K562 (cell line): ENCODE measurements around the gene POLA1. TPM values are rescaled to one million over a fixed set of nuclear protein-coding genes. Genes with fewer than 3 reads are reported as not detected.

Source experiments
- ATAC-seq: fragments of 200-7000 bp; cut with Tn5 transposase; 3 replicates; pipeline ENCODE4 v1.9.1; 2020; ENCODE audit warnings: moderate library complexity
- BruUV-seq: library from RNA; stranded (reverse); fragments of 400-500 nt; replicated peaks from 2 replicates; lab custom pipeline; 2021; lab: Mats Ljungman, UMichigan
- CTCF ChIA-PET: fragments of 300-600 bp; formaldehyde crosslinking; extraction: SDS; loops from one replicate; lab custom pipeline; 2021; ENCODE audit warnings: low intra/inter-chr PET ratio; lab: Yijun Ruan, JAX
- POLR2A ChIA-PET: fragments of 300-600, 350-650 bp; sonication (Branson Sonifier 250); formaldehyde crosslinking; extraction: SDS; loops from one replicate; lab custom pipeline; 2021; ENCODE audit warnings: antibody characterized with exemption, inconsistent platforms; lab: Yijun Ruan, JAX
- DNase-seq, 4 experiments: peaks; one replicate each; pipeline versions ENCODE4 v3.0.0 to v3.0.0-alpha.2; 2011 to 2018; ENCODE audit warnings: low spot score in 3 of 4, mixed read lengths in 3 of 4; ENCODE audit errors: extremely low read depth in 1 of 4
- FAIRE-seq: peaks from 2 replicates; lab custom pipeline; 2011; peaks lifted over from hg19 to GRCh38; lab: Jason Lieb, UNC
- H2AFZ ChIP-seq: 2 replicates; pipeline ENCODE4 v1.6.0; 2011; ENCODE audit warnings: low read depth, low read length, control low read depth, inconsistent platforms
- H3K27ac ChIP-seq: fragments of 200-600 bp; 3 replicates; pipeline ENCODE4 v1.8.0; 2011; ENCODE audit warnings: low read depth, mild to moderate bottlenecking, control low read depth, inconsistent platforms, low read length, moderate library complexity, mixed read lengths; ENCODE audit errors: extremely low read depth
- H3K27me3 ChIP-seq, 2 experiments: fragments of 300-600 bp in 1 of 2; 2 replicates in 1 of 2; 3 replicates in 1 of 2; pipeline versions ENCODE4 v1.6.0 to v1.8.0; 2011; ENCODE audit warnings: inconsistent platforms in 2 of 2, low read length in 2 of 2, mild to moderate bottlenecking in 1 of 2, mixed read lengths in 1 of 2, moderate library complexity in 1 of 2; ENCODE audit not compliant: control insufficient read depth in 2 of 2, insufficient read depth in 2 of 2
- H3K36me3 ChIP-seq: fragments of 300-600 bp; 3 replicates; pipeline ENCODE4 v1.8.0; 2011; ENCODE audit warnings: mild to moderate bottlenecking, low read length, inconsistent platforms; ENCODE audit not compliant: control insufficient read depth, insufficient read depth
- H3K4me1 ChIP-seq, 2 experiments: fragments of 200-600 bp in 1 of 2; replicated peaks in 1 of 2; 2 replicates in 1 of 2; 3 replicates in 1 of 2; pipeline versions ENCODE4 v1.5.1 to v1.8.0; 2011; ENCODE audit warnings: inconsistent platforms in 2 of 2, low read length in 2 of 2, mild to moderate bottlenecking in 1 of 2, mixed read lengths in 1 of 2, moderate library complexity in 1 of 2; ENCODE audit not compliant: control insufficient read depth in 2 of 2, insufficient read depth in 2 of 2
- H3K4me2 ChIP-seq: 2 replicates; pipeline ENCODE4 v1.6.1; 2011; ENCODE audit warnings: low read length, control low read depth, inconsistent platforms, mixed read lengths; ENCODE audit not compliant: insufficient read depth
- H3K4me3 ChIP-seq: fragments of 200-600 bp; sonication (generic), shearing (Covaris generic); 2 replicates; pipeline ENCODE4 v1.5.1; 2016; ENCODE audit warnings: control low read depth, inconsistent platforms
- H3K79me2 ChIP-seq: fragments of 200-600 bp; 3 replicates; pipeline ENCODE4 v1.8.0; 2011; ENCODE audit warnings: low read length, inconsistent platforms; ENCODE audit not compliant: control insufficient read depth, insufficient read depth
- H3K9ac ChIP-seq, 2 experiments: 2 replicates each; pipeline versions ENCODE4 v1.6.0 to v1.6.1; 2011; ENCODE audit warnings: low read depth in 2 of 2, low read length in 2 of 2, control low read depth in 1 of 2, inconsistent platforms in 1 of 2, mild to moderate bottlenecking in 1 of 2, mixed read lengths in 1 of 2; ENCODE audit not compliant: insufficient read depth in 1 of 2
- H3K9me1 ChIP-seq: one replicate; pipeline ENCODE4 v1.6.0; 2011; ENCODE audit warnings: inconsistent platforms, mild to moderate bottlenecking, low read length, moderate library complexity; ENCODE audit not compliant: control insufficient read depth, insufficient read depth
- H3K9me3 ChIP-seq: replicated peaks from 2 replicates; pipeline ENCODE4 v1.5.1; 2011; ENCODE audit warnings: low read depth, low read length, inconsistent platforms; ENCODE audit not compliant: control insufficient read depth, insufficient read depth
- H4K20me1 ChIP-seq: replicated peaks from 2 replicates; pipeline ENCODE4 v1.6.1; 2011; ENCODE audit warnings: low read length, inconsistent platforms, mixed read lengths; ENCODE audit not compliant: control insufficient read depth, insufficient read depth
- ARID4B ChIP-seq: sonication (generic); formaldehyde crosslinking; IDR thresholded peaks from 2 replicates; pipeline ENCODE4 v1.8.0; 2022; ENCODE audit warnings: mild to moderate bottlenecking, missing genetic modification reagents
- CREB3 ChIP-seq: fragments of 450-650 bp; conservative IDR thresholded peaks from 2 replicates; pipeline ENCODE4 v1.6.1; 2016; ENCODE audit warnings: missing genetic modification characterization, low read depth, mild to moderate bottlenecking, missing compliant biosample characterization, moderate library complexity
- HMG20A ChIP-seq: fragments of 450-650 bp; formaldehyde crosslinking; conservative IDR thresholded peaks from 2 replicates; pipeline ENCODE4 v1.4.0; 2020; ENCODE audit warnings: mild to moderate bottlenecking, mixed read lengths
- MTA2 ChIP-seq: fragments of 450-650 bp; IDR thresholded peaks from 2 replicates; pipeline ENCODE4 v1.6.1; 2016; ENCODE audit warnings: low read depth
- NR2C1 ChIP-seq, 2 experiments: fragments of 450-650 bp; IDR thresholded peaks; 2 replicates each; pipeline ENCODE4 v1.6.1; 2017; ENCODE audit warnings: mild to moderate bottlenecking in 2 of 2, antibody characterized with exemption in 1 of 2, inconsistent platforms in 1 of 2, missing compliant biosample characterization in 1 of 2, missing genetic modification characterization in 1 of 2
- PHF8 ChIP-seq: fragments of 200-600 bp; sonication (generic); IDR thresholded peaks from 2 replicates; pipeline ENCODE4 v1.6.1; 2012; ENCODE audit warnings: mixed run types, mild to moderate bottlenecking, inconsistent platforms, low read length, moderate library complexity, borderline replicate concordance
- PHTF2 ChIP-seq: fragments of 250-450 bp; sonication (Bioruptor Pico); IDR thresholded peaks from 2 replicates; pipeline ENCODE4 v1.5.0; 2021; ENCODE audit warnings: mild to moderate bottlenecking
- SRF ChIP-seq, 2 experiments: fragments of 250-450, 450-650 bp in 1 of 2; sonication (Bioruptor Pico) in 1 of 2; sonication (generic) in 1 of 2; formaldehyde crosslinking; IDR thresholded peaks; 2 replicates each; pipeline versions ENCODE4 v1.5.0 to v1.5.1; 2020 to 2022; ENCODE audit warnings: mild to moderate bottlenecking in 1 of 2, missing genetic modification reagents in 1 of 2
- TCF3 ChIP-seq: sonication (generic); formaldehyde crosslinking; IDR thresholded peaks from 2 replicates; pipeline ENCODE4 v1.4.0; 2020; ENCODE audit warnings: mild to moderate bottlenecking, missing genetic modification reagents
- ZEB2 ChIP-seq: fragments of 450-650 bp; IDR thresholded peaks from 2 replicates; pipeline ENCODE4 v1.6.1; 2016
- WGBS: fragments of 100-300 bp; shearing (Covaris generic); methylation state at CpG from one replicate; pipeline ENCODE4 v1.1.6; 2016; ENCODE audit warnings: low coverage, mixed read lengths; ENCODE audit not compliant: insufficient coverage; ENCODE audit errors: missing lambda C conversion rate; 5-methylcytosine and 5-hydroxymethylcytosine counted together
- in situ Hi-C: fragments of 300-500 bp; cut with MboI; formaldehyde crosslinking; loops from 4 replicates; pipeline ENCODE4 v1.15.0; 2018; ENCODE audit warnings: inconsistent platforms, mixed read lengths
- intact Hi-C: fragments of 100-400 bp; cut with micrococcal nuclease; formaldehyde crosslinking; loops from 2 replicates; pipeline ENCODE4 v1.14.2; 2022
- polyA plus RNA-seq, 8 experiments: library from polyadenylated mRNA; depleted of rRNA in 4 of 8; stranded (reverse) in 5 of 8; unstranded in 3 of 8; fragments of >200 nt; fragmentation: Nextera tagmentation in 2 of 8; fragmentation: Illumina TruSeq in 1 of 8; extraction: Ambion mirVana in 2 of 8; extraction: Trizol in 1 of 8; gene quantifications; 2 replicates each; pipeline versions ENCODE4 v1.2.1 to v1.2.3, GENCODE V29; 2011 to 2014; ENCODE audit warnings: inconsistent platforms in 1 of 8, missing spikeins in 1 of 8
- total RNA-seq, 7 experiments: library from RNA; depleted of rRNA in 6 of 7; stranded (reverse); fragments of >200 nt in 6 of 7; fragmentation: Illumina TruSeq in 2 of 7; extraction: Trizol in 2 of 7; gene quantifications; 2 replicates each; pipeline versions ENCODE4 v1.2.1 to v1.2.3, GENCODE V29; 2011 to 2021; ENCODE audit warnings: low replicate concordance in 1 of 7
- TF ChIP-seq, protein P1 (sequence below): sonication (generic); formaldehyde crosslinking; IDR thresholded peaks from 2 replicates; pipeline ENCODE4 v1.8.1; 2023; ENCODE audit warnings: missing genetic modification reagents, mild to moderate bottlenecking, borderline replicate concordance

Gene POLA1
- total and polyA plus RNA-seq, 9 of the 15 experiments (the other 6 are each of a cell fraction or from before 2014, with no cell fraction given) = 8.6 to 48.4 (median 27.4) TPM

GRCh38 chrX:24767557-24767956, 73.8 kb downstream of the POLA1 start:
- no TSS peak for BruUV-seq
- intact Hi-C loops = no loop called here

More at GRCh38 chrX:24767557-24767956, 73.8 kb downstream of the POLA1 start:
- DNase-seq (no peak), FAIRE-seq (no peak), ATAC-seq (no peak)
- in situ Hi-C loops = no loop called here
- no peaks in the 10 kb centered on the region for H4K20me1 ChIP-seq
- no peak overlapping the region for H2AFZ ChIP-seq
- H3K36me3 ChIP-seq = peaks cover 76% of the 10 kb centered on the region; the same call in 2 of the 3 replicates
- no peak overlapping the region for H3K9ac ChIP-seq
- H3K9me1 ChIP-seq = no peaks in the 10 kb centered on the region
- ChIA-PET CTCF (no interaction called here), POLR2A (no interaction called here)
- H3K9me3 ChIP-seq = no peaks in the 10 kb centered on the region
- H3K4me3 ChIP-seq = no peak overlapping the region
- H3K79me2 ChIP-seq = no peaks in the 10 kb centered on the region
- 83% methylated on average over 1 of the region's 1 CpG for WGBS
- H3K4me1 ChIP-seq = no peaks in the 10 kb centered on the region
- no peak overlapping the region for H3K27ac ChIP-seq
- no peaks in the 10 kb centered on the region for H3K27me3 ChIP-seq
- TF ChIP-seq ZEB2 = no peak
- TF ChIP-seq TCF3 = no peak
- no peak for TF ChIP-seq PHTF2 (CRISPR knock-in tag)
- no peak for TF ChIP-seq NR2C1 (IDR thresholded peaks at IDR 0.05)
- TF ChIP-seq NR2C1 (tag; IDR thresholded peaks at IDR 0.05) = no peak
- no peak for TF ChIP-seq ARID4B (CRISPR knock-in tag)
- no peak for TF ChIP-seq CREB3 (tag)
- TF ChIP-seq HMG20A (CRISPR knock-in tag) = no peak
- TF ChIP-seq MTA2 = no peak
- TF ChIP-seq PHF8 = no peak
- TF ChIP-seq, protein P1, sequence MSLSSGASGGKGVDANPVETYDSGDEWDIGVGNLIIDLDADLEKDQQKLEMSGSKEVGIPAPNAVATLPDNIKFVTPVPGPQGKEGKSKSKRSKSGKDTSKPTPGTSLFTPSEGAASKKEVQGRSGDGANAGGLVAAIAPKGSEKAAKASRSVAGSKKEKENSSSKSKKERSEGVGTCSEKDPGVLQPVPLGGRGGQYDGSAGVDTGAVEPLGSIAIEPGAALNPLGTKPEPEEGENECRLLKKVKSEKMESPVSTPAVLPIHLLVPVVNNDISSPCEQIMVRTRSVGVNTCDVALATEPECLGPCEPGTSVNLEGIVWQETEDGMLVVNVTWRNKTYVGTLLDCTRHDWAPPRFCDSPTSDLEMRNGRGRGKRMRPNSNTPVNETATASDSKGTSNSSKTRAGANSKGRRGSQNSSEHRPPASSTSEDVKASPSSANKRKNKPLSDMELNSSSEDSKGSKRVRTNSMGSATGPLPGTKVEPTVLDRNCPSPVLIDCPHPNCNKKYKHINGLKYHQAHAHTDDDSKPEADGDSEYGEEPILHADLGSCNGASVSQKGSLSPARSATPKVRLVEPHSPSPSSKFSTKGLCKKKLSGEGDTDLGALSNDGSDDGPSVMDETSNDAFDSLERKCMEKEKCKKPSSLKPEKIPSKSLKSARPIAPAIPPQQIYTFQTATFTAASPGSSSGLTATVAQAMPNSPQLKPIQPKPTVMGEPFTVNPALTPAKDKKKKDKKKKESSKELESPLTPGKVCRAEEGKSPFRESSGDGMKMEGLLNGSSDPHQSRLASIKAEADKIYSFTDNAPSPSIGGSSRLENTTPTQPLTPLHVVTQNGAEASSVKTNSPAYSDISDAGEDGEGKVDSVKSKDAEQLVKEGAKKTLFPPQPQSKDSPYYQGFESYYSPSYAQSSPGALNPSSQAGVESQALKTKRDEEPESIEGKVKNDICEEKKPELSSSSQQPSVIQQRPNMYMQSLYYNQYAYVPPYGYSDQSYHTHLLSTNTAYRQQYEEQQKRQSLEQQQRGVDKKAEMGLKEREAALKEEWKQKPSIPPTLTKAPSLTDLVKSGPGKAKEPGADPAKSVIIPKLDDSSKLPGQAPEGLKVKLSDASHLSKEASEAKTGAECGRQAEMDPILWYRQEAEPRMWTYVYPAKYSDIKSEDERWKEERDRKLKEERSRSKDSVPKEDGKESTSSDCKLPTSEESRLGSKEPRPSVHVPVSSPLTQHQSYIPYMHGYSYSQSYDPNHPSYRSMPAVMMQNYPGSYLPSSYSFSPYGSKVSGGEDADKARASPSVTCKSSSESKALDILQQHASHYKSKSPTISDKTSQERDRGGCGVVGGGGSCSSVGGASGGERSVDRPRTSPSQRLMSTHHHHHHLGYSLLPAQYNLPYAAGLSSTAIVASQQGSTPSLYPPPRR (CRISPR knock-in tag) = no peak
- TF ChIP-seq SRF (CRISPR knock-in tag; IDR thresholded peaks at IDR 0.05) = no peak
- no peak overlapping the region for H3K4me2 ChIP-seq
